RWPE2 (cell line): ENCODE data around the gene MMP24OS.

Experiments
- ATAC-seq: fragments of 200-7000 bp; cut with Tn5 transposase; 3 replicates; pipeline ENCODE4 v1.9.1; 2021; ENCODE audit warnings: low read depth
- DNase-seq: peaks from one replicate; pipeline ENCODE4 v3.0.0-alpha.2; 2020; ENCODE audit warnings: low spot score
- H3K27ac ChIP-seq: fragments of 450-650 bp; 2 replicates; pipeline ENCODE4 v1.5.1; 2017; ENCODE audit warnings: mild to moderate bottlenecking; ENCODE audit not compliant: poor library complexity, severe bottlenecking
- H3K27me3 ChIP-seq: fragments of 250-450 bp; sonication (Bioruptor Pico); 2 replicates; pipeline ENCODE4 v1.5.1; 2021; ENCODE audit warnings: mild to moderate bottlenecking, moderate library complexity; ENCODE audit not compliant: insufficient read depth, poor library complexity, severe bottlenecking
- H3K36me3 ChIP-seq: fragments of 250-450 bp; sonication (Bioruptor Pico); 2 replicates; pipeline ENCODE4 v1.5.1; 2020; ENCODE audit warnings: low read depth, mild to moderate bottlenecking, moderate library complexity
- H3K4me1 ChIP-seq: fragments of 250-450 bp; sonication (Bioruptor Pico); 2 replicates; pipeline ENCODE4 v1.5.1; 2021; ENCODE audit warnings: mild to moderate bottlenecking, moderate library complexity; ENCODE audit not compliant: insufficient read depth, poor library complexity, severe bottlenecking
- H3K4me3 ChIP-seq: fragments of 250-450 bp; sonication (Bioruptor Pico); 2 replicates; pipeline ENCODE4 v1.5.1; 2021; ENCODE audit warnings: mild to moderate bottlenecking, moderate library complexity; ENCODE audit not compliant: severe bottlenecking
- H3K9me3 ChIP-seq: fragments of 250-450 bp; sonication (Bioruptor Pico); 2 replicates; pipeline ENCODE4 v1.5.1; 2021; ENCODE audit warnings: mild to moderate bottlenecking, moderate library complexity; ENCODE audit not compliant: severe bottlenecking
- CTCF ChIP-seq: fragments of 450-650 bp; IDR thresholded peaks from one replicate; pipeline ENCODE4 v1.5.1; 2017; ENCODE audit warnings: mild to moderate bottlenecking, moderate library complexity; ENCODE audit not compliant: poor library complexity, severe bottlenecking

The MMP24OS gene

GRCh38 chr20:35312318-35312717 lies 34.4 kb upstream of the MMP24OS start:
- H3K4me1 ChIP-seq: peaks cover 66% of the 10 kb centered on the region
- H3K27ac ChIP-seq: peak overlapping the region; percentile 99
- ATAC-seq (peak; percentile 82), DNase-seq (peak; percentile 98)
- H3K27me3 ChIP-seq: no peaks in the 10 kb centered on the region
- H3K4me3 ChIP-seq: no peak overlapping the region
- H3K9me3 ChIP-seq: no peaks in the 10 kb centered on the region
- peak; percentile 69 for TF ChIP-seq CTCF
- H3K36me3 ChIP-seq: peaks cover 34% of the 10 kb centered on the region

DNA sequence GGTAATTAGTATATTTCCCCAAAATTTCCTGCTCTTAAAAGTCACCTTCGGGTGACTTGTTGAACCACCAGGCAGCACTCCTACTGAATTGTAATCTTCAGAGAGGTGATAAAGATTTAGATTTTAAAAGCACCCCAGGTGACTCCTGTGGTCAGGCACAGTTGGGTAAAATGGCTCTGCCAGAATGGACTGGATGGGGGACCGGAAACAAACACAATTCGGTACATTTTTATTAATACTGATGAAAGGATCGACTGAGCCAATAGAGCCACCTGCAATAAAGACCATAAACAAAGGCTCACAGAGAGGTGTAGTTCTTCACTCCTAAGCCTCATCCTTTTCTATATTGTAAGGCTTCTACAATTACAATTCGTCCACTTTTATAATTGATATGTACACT lies 33.9 kb upstream of the MMP24OS start:
- H3K4me1 ChIP-seq: peaks cover 70% of the 10 kb centered on the region
- no peaks in the 10 kb centered on the region for H3K27me3 ChIP-seq
- DNase-seq: no peak
- peaks cover 35% of the 10 kb centered on the region for H3K36me3 ChIP-seq
- ATAC-seq: no peak
- peak overlapping the region; percentile 99 for H3K27ac ChIP-seq
- no peaks in the 10 kb centered on the region for H3K9me3 ChIP-seq
- no peak overlapping the region for H3K4me3 ChIP-seq
- no peak for TF ChIP-seq CTCF

- TF ChIP-seq CTCF: no peak
- Histone ChIP-seq H3K9me3 (no peaks in the 10 kb centered on the region), H3K27me3 (no peaks in the 10 kb centered on the region), H3K27ac (peak overlapping the region; percentile 99), H3K36me3 (peaks cover 39% of the 10 kb centered on the region), H3K4me1 (peaks cover 74% of the 10 kb centered on the region), H3K4me3 (no peak overlapping the region)
- peak; percentile 91 for DNase-seq
- ATAC-seq: no peak
These were observed 33.5 kb upstream of the MMP24OS start for GRCh38 chr20:35311409-35311808.

GRCh38 chr20:35307666-35308653 lies 30.0 kb upstream of the MMP24OS start:
- Histone ChIP-seq H3K36me3 (peaks cover 56% of the 10 kb centered on the region), H3K4me1 (peaks cover 89% of the 10 kb centered on the region), H3K9me3 (no peaks in the 10 kb centered on the region), H3K4me3 (no peak overlapping the region), H3K27ac (peak overlapping the region; percentile 99), H3K27me3 (no peaks in the 10 kb centered on the region)
- peak; percentile 100 for DNase-seq
- ATAC-seq: peak; percentile 39
- TF ChIP-seq CTCF: no peak
